Measurements from ENCODE around the gene VPS13A. TPM values are rescaled to one million over a fixed set of nuclear protein-coding genes. Genes with fewer than 3 reads are reported as not detected.
A peak's percentile ranks its signal among the peaks of the same experiment; 100 is the strongest.
"Not testable (repeated sequence)": the region's sequence is repeated elsewhere in the genome, so short reads cannot be mapped to it uniquely, and the experiment has no call there.

Gene VPS13A
- total and polyA plus RNA-seq, 12 donors = 16.2 to 64.0 (median 32.2) TPM

GRCh38 chr9:77435688-77436087 is 258.4 kb downstream of the VPS13A start:
- intact Hi-C loops (cut with DNase I) = loop anchor here in 1 of 2 donors (10.0 kb wide), 1 partner anchor 209 kb away; the partner anchor contains the start of gene GNA14
- H3K4me3 ChIP-seq = no peak overlapping the region
- no peaks in the 10 kb centered on the region for H3K9me3 ChIP-seq (replicated peaks in 1 of 3)
- no peaks in the 10 kb centered on the region for H3K36me3 ChIP-seq (replicated peaks in 1 of 2)
- H3K4me1 ChIP-seq (replicated peaks in 1 of 2) = no peaks in the 10 kb centered on the region
- H3K27ac ChIP-seq = no peak overlapping the region
- H3K27me3 ChIP-seq = no peaks in the 10 kb centered on the region
- 73 to 84% (median 77%) methylated on average over 3 of the region's 3 CpGs for WGBS, 4 donors
- no peak for TF ChIP-seq CTCF (IDR thresholded peaks at IDR 0.05)
- TF ChIP-seq POLR2A (IDR thresholded peaks at IDR 0.05) = no peak
- no peak for DNase-seq

GRCh38 chr9:77438653-77439052 is 261.3 kb downstream of the VPS13A start:
- TF ChIP-seq POLR2A (IDR thresholded peaks at IDR 0.05) = no peak
- no peak for TF ChIP-seq CTCF (IDR thresholded peaks at IDR 0.05)
- no peaks in the 10 kb centered on the region for H3K36me3 ChIP-seq (replicated peaks in 1 of 2)
- WGBS, 4 donors = 20 to 50% (median 28%) methylated on average over 3 of the region's 3 CpGs
- intact Hi-C loops (cut with DNase I) = loop anchor here in 1 of 2 donors (10.0 kb wide), 1 partner anchor 206 kb away; the partner anchor contains the start of gene GNA14
- H3K27ac ChIP-seq = no peak overlapping the region
- DNase-seq = peak in 1 of 7 donors; percentile 26
- H3K4me3 ChIP-seq = no peak overlapping the region
- no peaks in the 10 kb centered on the region for H3K27me3 ChIP-seq
- no peaks in the 10 kb centered on the region for H3K4me1 ChIP-seq (replicated peaks in 1 of 2)
- no peaks in the 10 kb centered on the region for H3K9me3 ChIP-seq (replicated peaks in 1 of 3)

- TF ChIP-seq POLR2A (IDR thresholded peaks at IDR 0.05) = no peak
- no peak for TF ChIP-seq CTCF (IDR thresholded peaks at IDR 0.05)
- Histone ChIP-seq H3K9me3 (replicated peaks in 1 of 3) (no peaks in the 10 kb centered on the region), H3K27ac (no peak overlapping the region), H3K4me3 (no peak overlapping the region), H3K4me1 (replicated peaks in 1 of 2) (no peaks in the 10 kb centered on the region), H3K27me3 (no peaks in the 10 kb centered on the region), H3K36me3 (replicated peaks in 1 of 2) (no peaks in the 10 kb centered on the region)
- 44 to 63% (median 58%) methylated on average over 9 to 10 of the region's 10 CpGs for WGBS, 4 donors
- no peak for DNase-seq
- intact Hi-C loops (cut with DNase I) = no loop called here
Measured at GRCh38 chr9:77440057-77440456, 262.7 kb downstream of the VPS13A start.

- H3K4me3 ChIP-seq; H3K27ac ChIP-seq; H3K9me3 ChIP-seq (replicated peaks in 1 of 3); H3K36me3 ChIP-seq (replicated peaks in 1 of 2); H3K27me3 ChIP-seq; H3K4me1 ChIP-seq (replicated peaks in 1 of 2); DNase-seq; intact Hi-C loops (cut with DNase I): not testable (repeated sequence)
- WGBS, 4 donors = 63 to 83% (median 71%) methylated on average over 7 of the region's 7 CpGs
Measured at GRCh38 chr9:77441124-77441523, 263.8 kb downstream of the VPS13A start.

- no peaks in the 10 kb centered on the region for H3K27me3 ChIP-seq
- intact Hi-C loops (cut with DNase I) = no loop called here
- TF ChIP-seq CTCF (IDR thresholded peaks at IDR 0.05) = no peak
- TF ChIP-seq POLR2A (IDR thresholded peaks at IDR 0.05) = no peak
Measured at GRCh38 chr9:77442436-77442835, 265.1 kb downstream of the VPS13A start.

More at GRCh38 chr9:77442436-77442835, 265.1 kb downstream of the VPS13A start:
- Histone ChIP-seq H3K4me1 (replicated peaks in 1 of 2) (no peaks in the 10 kb centered on the region), H3K36me3 (replicated peaks in 1 of 2) (no peaks in the 10 kb centered on the region), H3K9me3 (replicated peaks in 1 of 3) (no peaks in the 10 kb centered on the region), H3K4me3 (no peak overlapping the region), H3K27ac (no peak overlapping the region)
- no peak for DNase-seq
- WGBS, 4 donors = 63 to 74% (median 70%) methylated on average over 1 of the region's 1 CpG

Data from adrenal gland (tissue), 12 donors.